Fibroblast of mammary gland (primary cell): ENCODE data around the gene YTHDF1.
A peak's percentile ranks its signal among the peaks of the same experiment; 100 is the strongest.

Source experiments
- DNase-seq: peaks from one replicate; pipeline ENCODE4 v3.0.0-alpha.2; 2010; ENCODE audit warnings: low read depth
- H3K4me3 ChIP-seq: 2 replicates; pipeline ENCODE4 v1.5.1; 2011; ENCODE audit warnings: low read depth, mild to moderate bottlenecking, low read length, moderate library complexity; ENCODE audit not compliant: control insufficient read depth
- TF ChIP-seq, protein P1 (sequence below): conservative IDR thresholded peaks from 2 replicates; pipeline ENCODE4 v1.5.1; 2011; ENCODE audit warnings: low read depth, low read length, inconsistent platforms; ENCODE audit not compliant: control insufficient read depth, insufficient read depth

YTHDF1 gene

GRCh38 chr20:63216849-63217471 is 1.0 kb upstream of the YTHDF1 start:
- no peak for DNase-seq
- peak overlapping the region; percentile 44 for H3K4me3 ChIP-seq
- TF ChIP-seq, protein P1, sequence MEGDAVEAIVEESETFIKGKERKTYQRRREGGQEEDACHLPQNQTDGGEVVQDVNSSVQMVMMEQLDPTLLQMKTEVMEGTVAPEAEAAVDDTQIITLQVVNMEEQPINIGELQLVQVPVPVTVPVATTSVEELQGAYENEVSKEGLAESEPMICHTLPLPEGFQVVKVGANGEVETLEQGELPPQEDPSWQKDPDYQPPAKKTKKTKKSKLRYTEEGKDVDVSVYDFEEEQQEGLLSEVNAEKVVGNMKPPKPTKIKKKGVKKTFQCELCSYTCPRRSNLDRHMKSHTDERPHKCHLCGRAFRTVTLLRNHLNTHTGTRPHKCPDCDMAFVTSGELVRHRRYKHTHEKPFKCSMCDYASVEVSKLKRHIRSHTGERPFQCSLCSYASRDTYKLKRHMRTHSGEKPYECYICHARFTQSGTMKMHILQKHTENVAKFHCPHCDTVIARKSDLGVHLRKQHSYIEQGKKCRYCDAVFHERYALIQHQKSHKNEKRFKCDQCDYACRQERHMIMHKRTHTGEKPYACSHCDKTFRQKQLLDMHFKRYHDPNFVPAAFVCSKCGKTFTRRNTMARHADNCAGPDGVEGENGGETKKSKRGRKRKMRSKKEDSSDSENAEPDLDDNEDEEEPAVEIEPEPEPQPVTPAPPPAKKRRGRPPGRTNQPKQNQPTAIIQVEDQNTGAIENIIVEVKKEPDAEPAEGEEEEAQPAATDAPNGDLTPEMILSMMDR = no peak

GRCh38 chr20:63215101-63216040 is 560 bp downstream of the YTHDF1 start:
- peak overlapping the region; percentile 77 for H3K4me3 ChIP-seq
- TF ChIP-seq, protein P1 = peak; percentile 72
- peak; percentile 67 for DNase-seq

DNA sequence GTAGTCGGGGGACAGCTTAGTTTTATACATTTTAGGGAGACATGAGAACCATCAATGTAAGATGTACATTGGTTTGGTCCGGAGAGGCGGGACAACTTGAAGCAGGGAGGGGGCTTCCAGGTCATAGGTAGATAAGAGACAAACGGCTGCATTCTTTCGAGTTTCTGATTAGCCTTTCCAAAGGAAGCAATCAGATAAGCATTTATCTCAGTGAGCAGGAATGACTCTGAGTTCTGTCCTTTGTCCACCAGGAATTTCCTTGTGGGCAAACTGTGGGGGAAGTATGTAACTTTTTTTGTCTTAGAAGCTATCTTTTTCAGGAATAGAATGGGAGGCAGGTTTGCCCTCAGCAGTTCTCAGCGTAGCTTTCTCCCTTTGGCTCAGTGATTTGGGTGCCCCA is 1.4 kb downstream of the YTHDF1 start:
- peak overlapping the region; percentile 77 for H3K4me3 ChIP-seq
- DNase-seq = no peak
- TF ChIP-seq, protein P1 = no peak

GRCh38 chr20:63212792-63213191 is 3.1 kb downstream of the YTHDF1 start:
- no peak overlapping the region for H3K4me3 ChIP-seq
- TF ChIP-seq, protein P1 = no peak
- DNase-seq = no peak

- DNase-seq = no peak
- TF ChIP-seq, protein P1 = no peak
- no peak overlapping the region for H3K4me3 ChIP-seq
Observed at GRCh38 chr20:63212393-63212730, 3.6 kb downstream of the YTHDF1 start.

GRCh38 chr20:63210011-63210605 is 5.8 kb downstream of the YTHDF1 start:
- TF ChIP-seq, protein P1 = no peak
- DNase-seq = no peak
- no peak overlapping the region for H3K4me3 ChIP-seq
